Measurements from ENCODE around the gene PCED1A.
A peak's percentile ranks its signal among the peaks of the same experiment; 100 is the strongest.

PCED1A gene, protein sequence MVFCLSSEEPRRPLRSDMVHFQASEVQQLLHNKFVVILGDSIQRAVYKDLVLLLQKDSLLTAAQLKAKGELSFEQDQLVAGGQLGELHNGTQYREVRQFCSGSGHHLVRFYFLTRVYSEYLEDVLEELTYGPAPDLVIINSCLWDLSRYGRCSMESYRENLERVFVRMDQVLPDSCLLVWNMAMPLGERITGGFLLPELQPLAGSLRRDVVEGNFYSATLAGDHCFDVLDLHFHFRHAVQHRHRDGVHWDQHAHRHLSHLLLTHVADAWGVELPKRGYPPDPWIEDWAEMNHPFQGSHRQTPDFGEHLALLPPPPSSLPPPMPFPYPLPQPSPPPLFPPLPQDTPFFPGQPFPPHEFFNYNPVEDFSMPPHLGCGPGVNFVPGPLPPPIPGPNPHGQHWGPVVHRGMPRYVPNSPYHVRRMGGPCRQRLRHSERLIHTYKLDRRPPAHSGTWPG

DNA sequence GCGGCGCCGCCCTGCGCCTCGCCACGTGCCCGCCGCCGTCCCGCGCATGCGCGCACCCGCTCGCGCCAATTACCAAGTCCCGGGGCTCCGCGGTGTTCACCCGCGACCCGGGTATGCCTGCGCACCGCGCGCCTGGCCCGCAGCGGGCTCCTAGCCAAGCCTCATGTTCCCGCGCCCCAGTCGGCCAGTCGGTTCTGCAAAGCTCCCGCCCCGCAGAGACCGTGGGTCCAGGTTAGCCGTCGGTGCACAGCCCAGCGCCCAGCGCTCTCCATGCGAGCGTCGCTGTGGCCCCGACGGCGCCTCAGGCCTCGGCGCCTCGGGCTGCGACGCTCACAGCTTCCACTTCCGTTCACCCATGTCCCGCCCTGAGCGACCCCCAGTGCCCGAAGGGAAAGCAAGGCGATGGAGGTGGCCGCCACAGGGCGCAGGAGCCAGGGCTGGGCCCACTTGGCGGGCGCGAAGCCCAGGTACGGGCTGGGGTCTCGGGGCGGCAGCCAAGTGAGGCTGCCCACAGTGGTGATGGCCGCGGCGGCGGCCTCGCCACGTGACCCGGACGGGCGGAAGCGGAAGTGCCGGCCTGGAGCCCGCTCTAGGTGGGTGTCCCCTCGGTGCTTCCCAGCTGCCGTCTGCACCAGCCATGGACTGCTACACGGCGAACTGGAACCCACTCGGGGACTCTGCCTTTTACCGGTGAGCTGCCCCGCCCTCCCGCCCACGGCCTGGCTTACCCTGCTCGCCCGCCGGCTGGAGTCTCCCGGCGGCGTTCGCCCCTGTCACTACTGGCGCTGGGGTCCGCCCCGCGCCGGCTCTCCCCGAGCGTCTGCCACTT is at the start of gene PCED1A, which contains the start of gene VPS16:
Gene PCED1A (minus strand): TSS at position 518 of the 829 bp plus-strand sequence. CDS start 743 bp downstream, outside the sequence.
Gene VPS16 (plus strand): TSS at position 608 of the 829 bp plus-strand sequence. CDS start 30 bp downstream, at position 638.
- peak; percentile 87 for DNase-seq

DNA sequence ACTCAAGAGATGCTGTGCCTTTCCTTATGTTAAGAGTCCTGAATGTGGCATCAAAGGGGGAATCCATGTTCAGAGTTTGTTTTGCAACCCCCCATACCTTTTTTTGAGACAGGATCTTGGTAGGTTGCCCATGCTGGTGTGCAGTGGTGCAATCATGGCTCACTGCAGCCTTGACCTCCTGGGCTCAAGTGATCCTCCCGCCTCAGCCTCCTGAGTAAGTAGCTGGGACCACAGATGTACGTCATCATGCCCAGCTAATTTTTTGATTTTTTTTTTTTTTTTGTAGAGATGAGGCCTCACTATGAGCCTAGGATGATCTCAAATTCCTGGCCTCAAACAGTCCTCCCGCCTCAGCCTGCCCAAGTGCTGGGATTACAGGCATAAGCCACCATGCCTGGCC is 49.3 kb upstream of the PCED1A start:
- no peak for DNase-seq

DNA sequence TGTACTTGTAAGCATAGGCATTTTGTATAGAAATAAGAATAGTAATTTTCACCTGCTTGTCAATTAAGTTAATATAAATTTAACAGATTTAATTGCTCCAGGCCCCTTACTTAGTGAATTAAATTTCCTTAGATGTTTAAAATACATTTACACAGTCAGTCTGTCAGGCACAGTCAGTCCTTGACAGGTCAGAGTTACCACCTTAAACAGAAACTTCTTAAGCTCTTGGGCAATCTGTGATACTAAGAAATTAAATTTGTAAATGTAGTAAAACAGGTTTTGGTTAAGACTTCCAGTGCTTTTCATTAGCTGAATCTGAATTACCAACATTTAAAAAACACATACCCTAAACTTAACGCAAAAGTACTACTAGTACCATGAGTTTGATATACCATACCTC is 48.8 kb upstream of the PCED1A start:
- no peak for DNase-seq

DNA sequence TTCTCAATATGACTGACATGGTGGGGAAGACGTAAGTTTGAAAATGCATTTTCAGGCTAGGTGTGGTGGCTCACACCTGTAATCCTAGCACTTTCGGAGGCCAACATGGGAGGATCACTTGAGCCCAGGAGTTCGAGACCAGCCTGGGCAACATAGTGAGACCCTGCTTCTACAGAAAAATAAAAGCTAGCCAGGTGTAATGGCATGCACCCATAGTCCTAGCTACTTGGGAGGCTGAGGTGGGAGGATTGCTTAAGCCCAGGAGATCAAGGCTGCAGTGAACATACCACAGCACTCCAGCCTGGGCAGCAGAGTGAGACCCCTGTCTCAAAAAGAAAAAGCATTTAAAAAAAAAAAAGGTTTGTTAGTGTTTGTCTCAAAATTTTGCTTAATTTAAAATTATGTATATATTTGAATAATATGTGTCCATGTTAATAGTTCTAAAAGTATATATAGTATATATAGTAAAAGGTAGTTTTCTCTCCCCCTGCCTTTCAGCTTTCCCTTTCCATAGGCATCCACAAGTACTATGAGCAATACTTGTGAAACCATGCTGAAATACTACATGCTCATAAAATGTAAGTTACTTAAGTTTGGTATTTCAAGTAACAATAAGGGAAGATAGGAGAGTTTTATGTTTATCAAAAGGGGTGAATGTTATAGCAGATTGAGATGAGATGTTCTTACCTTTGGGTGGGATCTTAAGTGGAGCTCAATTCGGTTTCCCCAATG is 47.9 kb upstream of the PCED1A start:
- no peak for DNase-seq

DNA sequence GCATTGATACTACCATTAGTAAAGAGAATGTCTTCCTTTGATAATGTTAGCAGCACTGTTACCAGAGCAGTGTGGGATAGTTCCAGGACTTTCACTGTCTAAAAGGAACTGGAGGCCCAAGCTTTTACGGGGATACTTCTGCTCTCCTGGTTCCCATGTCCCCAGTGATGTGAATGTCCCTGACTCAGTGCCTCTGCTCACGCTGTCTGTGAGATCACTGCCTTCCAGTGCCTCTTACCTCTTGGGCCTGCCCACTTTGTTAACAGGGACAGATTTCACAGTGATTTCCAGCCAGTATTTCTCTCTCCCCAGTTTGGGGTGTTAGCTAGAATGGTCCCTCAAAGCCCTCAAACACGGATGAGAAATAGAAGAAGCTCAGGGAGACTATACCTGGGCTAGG is 47.3 kb upstream of the PCED1A start:
- no peak for DNase-seq

DNA sequence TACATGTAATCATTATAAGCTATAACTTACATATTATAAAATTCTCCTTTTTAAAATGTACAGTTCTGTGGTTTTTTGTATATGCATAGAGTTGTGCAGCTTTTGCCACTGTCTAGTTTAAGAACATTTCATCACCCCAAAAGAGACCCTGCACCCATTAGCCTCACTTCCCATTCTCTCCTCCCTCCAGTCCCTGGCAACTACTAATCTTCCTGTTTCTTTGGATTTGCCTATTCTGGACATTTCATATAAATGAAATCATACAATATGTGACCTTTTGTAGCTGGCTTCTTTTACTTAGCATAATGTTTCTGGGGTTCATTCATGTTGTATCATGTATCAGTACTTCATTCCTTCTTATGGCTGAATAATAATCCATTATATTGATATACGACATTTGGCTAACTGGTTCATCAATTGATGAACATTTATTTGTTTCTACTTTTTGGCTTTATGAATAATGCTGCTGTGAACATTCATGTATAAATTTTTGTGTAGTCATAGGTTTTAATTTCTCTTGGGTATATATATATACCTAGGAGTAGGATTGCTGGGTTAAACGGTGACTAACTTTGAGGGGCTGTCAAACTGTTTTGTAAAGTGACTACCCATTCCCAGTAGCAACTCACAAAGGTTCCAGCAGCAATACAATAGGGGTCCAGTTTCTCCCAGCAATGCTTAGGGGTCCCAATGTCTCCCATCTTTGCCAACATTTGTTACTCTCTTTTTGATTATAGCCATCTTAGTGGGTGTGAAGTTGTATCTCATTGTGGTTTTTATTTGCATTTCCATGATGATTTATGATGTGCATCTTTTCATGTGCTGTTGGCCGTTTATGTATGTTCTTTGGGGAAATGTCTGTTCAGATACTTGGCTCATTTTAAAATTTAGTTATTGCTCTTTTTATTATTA is 43.5 kb upstream of the PCED1A start:
- DNase-seq = no peak

DNA sequence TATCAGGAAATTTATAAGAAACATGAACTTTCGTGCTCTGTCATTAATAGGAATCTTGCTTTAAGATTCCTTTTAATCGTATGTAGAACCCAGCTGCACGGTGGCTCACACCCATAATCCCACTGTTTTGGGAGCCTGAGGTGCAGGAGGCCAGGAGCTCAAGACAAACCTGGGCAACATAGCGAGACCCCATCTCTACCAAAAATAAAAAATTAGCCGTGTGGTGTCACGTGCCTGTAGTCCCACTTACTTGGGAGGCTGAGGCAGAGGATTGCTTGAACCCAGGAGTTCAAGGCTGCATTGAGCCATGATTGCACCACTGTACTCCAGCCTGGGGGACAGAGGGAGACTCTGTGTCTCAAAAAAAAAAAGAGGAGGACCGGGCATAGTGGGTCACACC is 40.2 kb upstream of the PCED1A start:
- DNase-seq = no peak

DNA sequence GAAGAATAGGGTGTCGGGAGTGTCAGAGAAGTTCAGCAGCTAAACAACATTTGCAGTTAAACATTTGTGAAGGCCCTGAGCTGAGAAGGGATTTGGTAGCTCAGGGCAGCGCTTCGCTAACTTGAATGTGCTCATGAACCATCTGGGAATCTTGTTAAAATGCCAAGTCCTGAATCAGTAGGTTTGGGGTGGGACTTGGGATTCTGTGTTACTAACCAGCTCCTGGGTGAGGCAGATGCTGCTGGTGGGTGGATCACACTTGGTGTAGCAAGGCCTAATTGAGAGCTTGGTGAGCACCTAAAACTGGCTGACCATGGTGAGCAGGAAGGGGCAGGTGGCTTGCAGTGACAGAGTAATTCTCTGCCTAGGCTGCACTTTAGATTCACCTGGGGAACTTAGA is 38.7 kb upstream of the PCED1A start:
- no peak for DNase-seq

DNA sequence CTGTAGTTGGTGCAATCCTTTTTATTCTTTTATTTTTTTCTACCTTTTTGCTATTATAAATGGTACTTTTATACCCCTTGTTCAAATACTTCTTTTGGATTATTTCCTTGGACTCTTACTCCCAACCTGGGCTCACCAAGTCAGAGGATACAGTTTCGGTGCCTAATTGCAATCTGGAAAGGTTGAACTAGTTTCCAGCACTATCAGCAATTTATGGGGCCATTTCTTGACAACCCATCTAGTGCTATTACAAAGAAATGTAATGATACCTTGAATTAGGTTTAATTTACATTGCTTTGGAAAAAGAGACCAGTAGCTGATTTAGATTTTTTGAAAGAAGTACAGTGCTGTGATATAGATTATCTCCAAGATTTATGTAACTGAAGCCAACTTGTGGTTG is 38.1 kb upstream of the PCED1A start:
- DNase-seq = no peak

DNA sequence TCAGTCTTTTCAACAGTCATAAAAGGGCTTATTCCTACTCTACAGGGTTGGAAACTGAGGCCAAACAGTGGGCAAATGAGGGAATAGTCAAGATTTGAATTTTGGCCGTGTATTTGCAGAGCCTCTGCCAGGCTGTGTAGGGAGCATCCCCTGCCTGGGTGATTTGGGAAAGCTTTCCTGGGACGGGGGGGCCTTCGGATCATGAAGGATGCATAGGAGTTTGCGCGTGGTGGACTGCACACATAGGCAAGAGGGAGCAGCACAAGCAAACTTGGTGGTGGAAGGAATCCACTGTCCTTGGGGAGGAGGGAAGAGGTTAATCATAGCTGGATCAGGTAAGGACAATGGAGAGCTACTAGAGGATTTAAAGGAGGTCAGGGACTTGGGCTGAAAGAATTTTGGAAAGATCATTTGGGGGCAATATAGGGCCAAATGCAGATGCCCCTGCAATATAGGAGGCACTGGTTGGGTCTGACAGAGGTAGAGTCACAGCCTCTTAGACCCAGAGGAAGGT is 35.3 kb upstream of the PCED1A start:
- DNase-seq = no peak

DNA sequence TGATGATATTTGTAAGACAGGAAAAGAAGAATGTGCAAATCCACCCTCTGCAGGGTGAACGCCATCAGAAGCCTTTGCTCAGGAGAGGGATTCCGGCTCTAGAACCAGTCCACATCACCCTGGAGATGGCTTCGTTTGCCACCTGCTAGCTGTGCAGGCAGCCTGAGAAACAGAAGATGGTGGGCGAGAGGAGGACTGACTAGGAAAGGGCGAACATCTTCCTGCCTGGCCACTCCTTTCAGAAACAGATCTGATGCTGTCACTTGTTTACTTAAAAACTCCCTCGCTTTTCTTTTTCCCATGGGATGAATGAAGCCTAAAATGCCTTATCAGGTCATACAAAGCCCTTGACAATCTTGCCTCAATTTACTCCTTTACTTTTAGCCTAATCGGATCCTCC is 34.0 kb upstream of the PCED1A start:
- DNase-seq = no peak

DNA sequence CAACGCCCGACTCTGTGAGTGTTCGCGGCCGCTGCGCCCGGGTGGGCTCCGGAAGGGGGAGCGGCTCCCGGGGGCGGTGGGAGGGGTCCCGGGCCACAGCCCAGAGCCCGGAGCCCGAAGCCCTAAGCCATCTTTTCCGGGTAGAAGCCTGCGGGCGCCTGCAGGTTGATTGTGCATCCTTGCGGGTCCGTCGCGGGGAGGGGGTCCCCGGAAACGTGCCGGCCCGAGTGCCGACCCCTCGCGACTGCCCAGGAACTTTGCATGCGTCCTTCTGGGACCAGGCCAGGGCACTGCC is 33.2 kb upstream of the PCED1A start:
- DNase-seq = peak; percentile 51 to 52

DNA sequence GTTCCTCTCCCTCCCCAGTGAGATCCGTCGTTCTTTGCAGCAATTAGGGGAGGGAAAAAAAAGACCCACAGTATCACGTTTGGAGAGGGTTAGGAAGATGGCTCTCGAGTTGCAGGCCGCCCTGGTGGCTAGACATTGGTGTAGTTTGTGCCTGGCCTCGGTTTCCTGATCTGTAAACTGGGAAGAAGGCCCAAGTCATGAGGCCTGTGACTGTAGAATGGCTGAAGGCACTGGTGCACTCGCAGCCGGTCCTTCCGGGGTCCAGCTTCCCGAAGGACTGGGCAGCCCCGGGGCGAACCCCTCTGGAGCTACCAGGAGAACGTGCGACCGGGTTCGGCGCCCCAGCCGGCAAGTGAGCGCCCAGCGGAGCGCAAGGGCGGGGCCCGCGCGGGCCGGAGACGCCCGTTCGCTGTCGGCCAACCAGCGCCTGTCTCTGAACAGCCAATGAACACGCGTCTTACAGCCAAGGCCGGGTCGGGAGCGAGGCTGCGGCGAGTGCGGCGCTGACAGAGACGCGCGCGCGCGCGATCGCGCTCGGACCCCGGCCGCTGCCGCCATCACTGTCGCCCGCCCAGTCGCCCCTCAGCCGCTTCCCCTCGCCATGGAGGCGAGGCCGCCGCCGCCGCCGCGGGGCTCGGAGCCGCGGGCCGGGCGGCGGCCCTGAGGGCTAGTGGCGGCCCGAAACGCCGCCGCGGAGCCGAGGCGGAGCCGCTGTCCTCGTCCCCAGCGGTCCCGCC is 32.7 kb upstream of the PCED1A start, which contains the start of gene PTPRA:
Gene PTPRA (plus strand): TSS at position 472 of the 737 bp plus-strand sequence. CDS start 90,797 bp downstream, outside the sequence.
- peak; percentile 89 for DNase-seq

DNA sequence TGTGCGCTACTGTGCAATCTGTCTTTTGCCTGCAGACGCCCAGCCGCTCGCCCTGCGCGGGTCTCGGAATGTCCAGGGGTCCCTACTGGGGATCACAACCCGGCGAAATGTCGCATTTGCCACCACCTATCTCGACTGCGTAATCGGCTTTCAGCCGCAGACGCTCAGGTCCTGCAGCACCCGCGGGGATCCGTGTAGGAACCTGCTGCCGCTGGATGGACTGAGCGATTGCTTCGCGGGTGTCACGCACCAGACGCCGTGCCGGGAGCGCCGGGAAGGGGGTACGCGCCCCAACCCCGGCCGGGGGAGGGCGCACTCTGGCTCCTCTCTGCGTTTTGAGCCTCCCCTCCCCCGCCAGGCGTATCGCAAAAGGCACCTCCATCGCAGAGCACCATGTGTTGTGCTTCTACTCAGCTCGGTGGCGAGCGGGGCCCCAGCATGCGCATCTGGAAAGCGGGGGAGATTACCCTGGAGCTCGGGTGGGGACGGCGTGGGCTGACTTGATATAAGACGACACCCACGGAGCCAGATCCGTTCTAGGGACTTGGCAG is 32.1 kb upstream of the PCED1A start:
- peak; percentile 74 to 83 for DNase-seq

DNA sequence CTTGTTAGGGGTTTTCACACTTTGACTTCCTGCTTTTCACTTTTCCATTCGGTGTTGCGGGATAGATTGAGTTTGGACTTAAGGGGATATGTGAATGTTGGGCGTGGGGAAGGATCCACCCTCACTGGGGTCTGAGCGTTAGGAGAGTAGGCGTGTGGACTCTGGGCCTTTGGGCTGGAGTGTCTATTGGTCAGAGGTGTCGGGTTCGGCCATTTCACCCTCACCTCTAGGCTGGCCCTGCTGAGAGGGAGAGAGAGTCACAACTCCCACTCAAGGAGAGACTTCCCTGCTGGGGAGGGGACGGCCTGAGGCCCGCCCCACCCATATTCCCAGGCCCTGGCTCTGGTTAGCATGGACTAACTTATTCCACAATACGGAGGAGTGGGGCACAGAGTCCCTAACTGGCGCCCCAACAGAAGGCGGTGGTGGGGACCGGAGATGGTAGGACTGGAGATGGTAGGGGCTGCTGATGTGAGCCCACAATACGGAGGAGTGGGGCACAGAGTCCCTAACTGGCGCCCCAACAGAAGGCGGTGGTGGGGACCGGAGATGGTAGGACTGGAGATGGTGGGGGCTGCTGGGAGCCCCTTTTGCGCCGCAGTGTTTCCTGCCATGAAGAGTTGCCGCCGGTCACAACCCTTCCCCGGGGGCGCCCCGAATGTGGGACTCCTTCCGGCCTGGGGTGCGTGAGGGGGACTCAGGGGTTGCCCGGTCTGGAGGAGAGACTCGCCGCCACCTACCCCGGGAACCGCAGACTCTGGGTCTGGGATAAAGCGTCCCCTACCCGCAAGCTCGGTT is 31.4 kb upstream of the PCED1A start:
- DNase-seq = peak in 1 of 2 experiments; percentile 15

DNA sequence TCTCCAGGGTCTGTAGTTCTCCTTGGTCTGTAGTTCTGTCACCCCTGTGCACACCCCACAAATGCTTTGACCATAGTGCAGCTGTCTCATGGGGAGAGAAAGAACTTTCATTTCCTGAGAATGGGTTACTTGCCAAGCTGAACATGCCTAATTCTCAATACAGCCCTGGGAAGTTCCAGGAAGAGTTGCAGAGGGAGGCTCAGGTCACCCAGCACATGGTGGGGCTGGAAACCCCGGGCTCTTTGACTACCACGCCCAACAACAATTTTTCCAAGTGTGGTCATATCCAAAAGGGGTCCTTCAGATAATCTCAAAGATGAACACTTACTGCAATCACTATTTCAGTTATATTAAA is 30.6 kb upstream of the PCED1A start:
- no peak for DNase-seq

DNA sequence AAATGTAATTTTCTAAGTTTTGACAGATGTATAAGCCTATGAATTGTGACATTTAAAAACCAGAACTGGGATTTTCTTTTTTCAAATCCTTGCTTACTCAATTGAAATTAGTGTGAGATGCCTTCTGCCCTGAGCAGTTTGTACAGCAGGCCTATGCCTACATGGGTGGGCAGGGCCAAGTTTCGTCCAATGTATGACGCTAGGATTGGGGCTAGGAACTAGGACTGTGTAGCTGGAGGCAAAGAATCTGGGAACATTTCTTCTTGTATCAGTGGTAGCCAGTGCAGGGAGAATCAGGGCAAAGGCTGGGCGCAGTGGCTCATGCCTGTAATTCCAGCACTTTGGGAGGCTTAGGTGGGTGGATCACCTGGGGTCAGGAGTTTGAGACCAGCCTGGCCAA is 28.9 kb upstream of the PCED1A start:
- DNase-seq = no peak

DNA sequence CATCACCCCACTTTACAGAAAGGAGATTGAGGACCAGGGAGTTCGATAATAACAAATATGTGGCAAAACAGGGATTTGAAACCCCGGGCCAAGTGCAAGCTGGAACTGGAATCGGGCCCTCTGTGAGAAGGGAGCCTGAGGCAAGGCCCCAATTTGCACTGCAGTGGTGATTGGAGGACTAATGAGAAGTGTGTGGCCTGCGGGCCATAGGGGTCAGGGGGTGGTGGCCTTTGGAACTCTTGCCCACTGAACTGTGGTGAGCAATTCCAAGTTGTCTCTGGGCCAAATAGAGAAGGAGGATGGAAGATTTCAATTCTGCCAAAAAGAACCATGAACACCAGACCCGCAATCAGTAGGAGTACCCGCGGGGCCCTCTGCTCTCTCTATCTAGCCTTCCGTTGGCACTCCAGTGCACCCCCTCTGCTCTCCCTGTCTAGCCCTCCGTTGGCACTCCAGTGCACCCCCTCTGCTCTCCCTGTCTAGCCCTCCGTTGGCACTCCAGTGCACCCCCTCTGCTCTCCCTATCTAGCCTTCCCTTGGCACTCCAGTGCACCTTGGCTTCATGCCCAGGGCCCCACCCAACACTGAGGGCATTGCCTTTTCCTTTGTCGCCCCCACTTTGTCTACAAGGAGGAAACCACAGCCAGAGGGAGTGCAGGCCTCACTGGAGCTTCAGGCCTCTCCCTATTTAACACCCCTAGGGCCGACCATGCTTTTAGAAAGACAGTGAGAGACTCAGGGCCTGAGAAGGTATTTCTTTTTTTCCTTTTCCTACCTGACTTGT is 26.8 kb upstream of the PCED1A start:
- DNase-seq = no peak

DNA sequence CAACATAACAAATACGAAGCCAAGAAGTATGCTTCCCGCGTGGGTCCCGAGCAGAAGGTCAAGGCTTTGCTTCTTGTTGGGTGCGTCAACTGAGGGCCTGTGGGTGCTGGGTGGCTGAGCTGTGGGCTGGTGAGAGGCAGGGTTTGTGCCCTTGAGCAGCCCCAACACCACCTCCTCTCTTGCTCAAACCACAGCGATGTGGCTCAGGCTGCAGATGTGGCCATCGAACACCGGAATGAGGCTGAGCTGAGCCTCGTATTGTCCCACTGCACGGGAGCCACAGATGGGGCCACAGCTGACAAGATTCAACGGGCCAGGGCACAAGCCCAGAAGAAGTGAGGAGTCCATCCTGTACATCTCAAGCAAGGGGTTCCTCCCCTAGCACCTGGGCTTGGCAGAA is 25.8 kb upstream of the PCED1A start:
- DNase-seq = no peak

Data from stimulated activated CD4-positive, alpha-beta T cell treated with anti-CD3 and anti-CD28 coated beads, Interleukin-4, amount 100 ng/mL, for 4 hours (primary cell).